ENCODE data around the gene RPS6KB2. TPM values are rescaled to one million over a fixed set of nuclear protein-coding genes. Genes with fewer than 3 reads are reported as not detected.
A peak's percentile ranks its signal among the peaks of the same experiment; 100 is the strongest.

Gene RPS6KB2
- total RNA-seq, 4 donors from 2014 or later, result 36.9 to 69.3 (median 47.1) TPM

DNA sequence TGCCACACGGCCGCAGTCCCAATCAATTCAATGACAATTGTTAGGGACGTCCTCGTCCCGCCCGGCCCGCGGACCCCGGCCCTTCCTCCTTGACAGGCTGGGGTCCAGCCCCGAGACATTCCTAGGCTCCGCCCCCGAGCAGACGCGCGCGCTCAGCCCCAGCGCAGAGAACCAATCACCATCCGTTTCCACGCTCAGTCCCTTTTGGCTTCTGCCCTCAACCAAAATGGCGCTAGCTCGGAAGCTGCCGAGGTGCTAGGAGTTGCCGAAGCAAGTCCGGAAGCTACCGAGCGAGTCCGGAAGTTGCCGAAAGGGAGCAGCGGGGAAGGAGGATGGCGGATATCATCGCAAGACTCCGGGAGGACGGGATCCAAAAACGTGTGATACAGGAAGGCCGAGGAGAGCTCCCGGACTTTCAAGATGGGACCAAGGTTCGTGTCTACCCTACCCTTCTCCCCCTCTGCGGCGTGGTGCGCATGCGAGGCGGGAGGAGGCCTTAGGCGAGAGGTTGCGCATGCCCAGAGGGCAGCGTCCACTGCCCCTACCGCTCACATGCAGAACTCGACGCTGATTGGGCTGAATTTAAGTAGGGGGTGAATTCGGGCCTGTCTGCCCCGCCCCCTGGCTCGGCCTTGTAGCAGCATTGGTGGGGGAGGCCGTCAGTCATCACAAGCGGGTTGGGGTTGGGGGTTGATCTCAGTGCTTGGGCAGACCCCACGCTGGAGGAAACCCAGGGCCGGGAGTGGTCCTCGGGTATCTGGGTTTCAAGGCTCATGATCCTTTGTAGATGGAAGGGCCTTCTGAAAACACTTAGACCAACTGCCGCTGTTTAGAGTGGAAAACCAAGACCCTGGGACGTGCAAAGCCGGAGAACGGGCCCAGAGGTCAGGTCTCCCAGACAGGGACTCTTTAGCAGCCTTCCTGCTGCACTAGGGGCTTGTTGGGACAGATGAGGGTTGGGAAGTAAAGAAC, 54.8 kb downstream of the RPS6KB2 start, which contains the start of gene AIP:
AIP (plus strand) TSS at position 200 of the 972 bp plus-strand sequence; CDS start at position 333, 133 bp downstream.
- TF ChIP-seq, protein P1, sequence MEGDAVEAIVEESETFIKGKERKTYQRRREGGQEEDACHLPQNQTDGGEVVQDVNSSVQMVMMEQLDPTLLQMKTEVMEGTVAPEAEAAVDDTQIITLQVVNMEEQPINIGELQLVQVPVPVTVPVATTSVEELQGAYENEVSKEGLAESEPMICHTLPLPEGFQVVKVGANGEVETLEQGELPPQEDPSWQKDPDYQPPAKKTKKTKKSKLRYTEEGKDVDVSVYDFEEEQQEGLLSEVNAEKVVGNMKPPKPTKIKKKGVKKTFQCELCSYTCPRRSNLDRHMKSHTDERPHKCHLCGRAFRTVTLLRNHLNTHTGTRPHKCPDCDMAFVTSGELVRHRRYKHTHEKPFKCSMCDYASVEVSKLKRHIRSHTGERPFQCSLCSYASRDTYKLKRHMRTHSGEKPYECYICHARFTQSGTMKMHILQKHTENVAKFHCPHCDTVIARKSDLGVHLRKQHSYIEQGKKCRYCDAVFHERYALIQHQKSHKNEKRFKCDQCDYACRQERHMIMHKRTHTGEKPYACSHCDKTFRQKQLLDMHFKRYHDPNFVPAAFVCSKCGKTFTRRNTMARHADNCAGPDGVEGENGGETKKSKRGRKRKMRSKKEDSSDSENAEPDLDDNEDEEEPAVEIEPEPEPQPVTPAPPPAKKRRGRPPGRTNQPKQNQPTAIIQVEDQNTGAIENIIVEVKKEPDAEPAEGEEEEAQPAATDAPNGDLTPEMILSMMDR (IDR thresholded peaks at IDR 0.05), result peak in 4 of 5 experiments; percentile 8 to 74 (median 42)
- peak; percentile 66 to 94 for TF ChIP-seq EP300 (IDR thresholded peaks at IDR 0.05)
- TF ChIP-seq POLR2A (IDR thresholded peaks at IDR 0.05), result peak; percentile 12 to 75
- 8 to 10% methylated on average over 54 to 60 of the region's 60 CpGs for WGBS, 2 donors

GRCh38 chr11:67483831-67484665, 55.8 kb downstream of the RPS6KB2 start:
- no peaks in the 10 kb centered on the region for H3K27me3 ChIP-seq
- no peaks in the 10 kb centered on the region for H3K9me3 ChIP-seq
- peaks cover 0 to 21% (median 9%) of the 10 kb centered on the region in 3 donors for H3K36me3 ChIP-seq
- WGBS, 2 donors, result 82 to 88% methylated on average over 16 of the region's 16 CpGs
- DNase-seq (ENCODE audit: low spot score in 2 of 2), result no peak
- peak overlapping the region in 3 of 4 donors; percentile 85 to 93 (median 92) for H3K27ac ChIP-seq
- TF ChIP-seq EP300 (IDR thresholded peaks at IDR 0.05), result no peak
- no peak for TF ChIP-seq POLR2A (IDR thresholded peaks at IDR 0.05)
- TF ChIP-seq, protein P1 (IDR thresholded peaks at IDR 0.05), result no peak
- H3K4me3 ChIP-seq, result peak overlapping the region; percentile 33 to 62 (median 54)
- peaks cover 0 to 41% (median 21%) of the 10 kb centered on the region in 4 donors for H3K4me1 ChIP-seq

More for the DNA sequence above, 54.8 kb downstream of the RPS6KB2 start, which contains the start of gene AIP:
- H3K4me3 ChIP-seq, result peak within 1 kb of the TSS; percentile 33 to 62 (median 54)
- peaks cover 0 to 15% (median 8%) of the 10 kb centered on the region in 3 donors for H3K36me3 ChIP-seq
- DNase-seq (ENCODE audit: low spot score in 2 of 2), result peak; percentile 95 to 98
- H3K27ac ChIP-seq, result peak within 1 kb of the TSS; percentile 85 to 93 (median 90)
- H3K27me3 ChIP-seq, result no peaks in the 10 kb centered on the region
- H3K4me1 ChIP-seq, result peaks cover 0 to 41% (median 21%) of the 10 kb centered on the region in 4 donors
- no peaks in the 10 kb centered on the region for H3K9me3 ChIP-seq

DNA sequence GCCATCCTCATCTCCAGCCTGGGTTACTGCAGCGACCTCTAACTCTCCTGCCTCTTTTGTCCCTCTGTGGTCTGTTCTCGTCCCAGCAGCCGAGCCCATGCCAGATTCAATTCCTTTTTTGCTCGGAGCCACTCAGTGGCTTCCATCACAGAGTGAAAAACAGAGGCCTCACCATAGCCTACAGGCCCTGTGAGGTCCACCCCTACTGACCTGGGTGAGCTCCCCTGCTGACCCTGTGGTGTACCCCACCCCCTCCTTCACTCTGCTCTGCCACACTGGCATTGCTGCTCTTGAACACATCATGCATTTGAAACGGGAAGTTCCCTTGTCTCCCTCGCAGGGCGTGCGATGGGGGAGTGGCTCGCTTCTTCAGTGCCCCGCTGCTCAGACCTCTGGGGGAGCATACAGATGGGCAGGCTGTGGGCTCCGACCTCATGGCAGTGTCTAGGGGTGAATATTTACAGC, 56.6 kb downstream of the RPS6KB2 start:
- no peak for DNase-seq (ENCODE audit: low spot score in 2 of 2)
- Histone ChIP-seq H3K4me1 (peaks cover 0 to 41% (median 21%) of the 10 kb centered on the region in 4 donors), H3K27ac (peak overlapping the region in 3 of 4 donors; percentile 85 to 93 (median 92)), H3K27me3 (no peaks in the 10 kb centered on the region), H3K36me3 (peaks cover 0 to 30% (median 9%) of the 10 kb centered on the region in 3 donors), H3K9me3 (no peaks in the 10 kb centered on the region), H3K4me3 (peak overlapping the region in 1 of 4 donors; percentile 18)
- 28 to 42% methylated on average over 11 of the region's 11 CpGs for WGBS, 2 donors
- no peak for TF ChIP-seq POLR2A (IDR thresholded peaks at IDR 0.05)
- no peak for TF ChIP-seq EP300 (IDR thresholded peaks at IDR 0.05)
- TF ChIP-seq, protein P1 (IDR thresholded peaks at IDR 0.05), result no peak

Small RNAs within 50 kb of the gene (small RNA-seq; reads per million reads assigned to genes)
- not detected for gene RNU6-1238P

Other genes with a start within 250 kb of the RPS6KB2 start
- gene GRK2, start 162.0 kb upstream of the RPS6KB2 start, total RNA-seq, result 100 to 1,000 TPM in 1 of 4 donors, 10 to 100 TPM in 3; 46.0 to 134 (median 65.4) TPM
- gene ANKRD13D, start 139.2 kb upstream of the RPS6KB2 start, total RNA-seq, result 100 to 1,000 TPM in 1 of 4 donors, 10 to 100 TPM in 3; 46.8 to 158 (median 69.5) TPM
- 10 to 100 TPM; 28.5 to 51.6 (median 43.1) TPM for gene SSH3, start 125.0 kb upstream of the RPS6KB2 start, total RNA-seq
- gene POLD4, start 74.9 kb upstream of the RPS6KB2 start, total RNA-seq, result 100 to 1,000 TPM in 1 of 4 donors, 10 to 100 TPM in 3; 70.8 to 154 (median 88.5) TPM
- 10 to 100 TPM in 1 of 4 donors, 1 to 10 TPM in 3; 3.7 to 23.1 (median 5.9) TPM for gene CLCF1, start 54.9 kb upstream of the RPS6KB2 start, total RNA-seq
- gene RAD9A, start 36.5 kb upstream of the RPS6KB2 start, total RNA-seq, result 10 to 100 TPM; 22.7 to 39.0 (median 36.4) TPM
- gene PPP1CA, start 26.6 kb upstream of the RPS6KB2 start, total RNA-seq, result 10 to 100 TPM; 50.6 to 97.8 (median 72.7) TPM
- 1 to 10 TPM; 1.5 to 4.5 (median 2.2) TPM for gene TBC1D10C, start 24.4 kb upstream of the RPS6KB2 start, total RNA-seq
- gene CARNS1, start 12.8 kb upstream of the RPS6KB2 start, total RNA-seq, result 1 to 10 TPM; 1.8 to 5.9 (median 4.3) TPM
- 10 to 100 TPM in 3 of 4 donors, 1 to 10 TPM in 1; 6.9 to 18.0 (median 12.8) TPM for gene PTPRCAP, start 9.2 kb downstream of the RPS6KB2 start, total RNA-seq
- 10 to 100 TPM; 60.9 to 95.1 (median 77.1) TPM for gene CORO1B, start 15.0 kb downstream of the RPS6KB2 start, total RNA-seq
- not detected for gene GPR152, start 24.2 kb downstream of the RPS6KB2 start, total RNA-seq
- gene CABP4, start 26.9 kb downstream of the RPS6KB2 start, total RNA-seq, result 1 to 10 TPM in 3 of 4 donors, under 1 TPM in 1; 0.21 to 5.7 (median 3.6) TPM
- 100 to 1,000 TPM in 2 of 4 donors, 10 to 100 TPM in 2; 49.2 to 184 (median 96.6) TPM for gene TMEM134, start 40.8 kb downstream of the RPS6KB2 start, total RNA-seq
- 100 to 1,000 TPM in 2 of 4 donors, 10 to 100 TPM in 2; 88.2 to 117 (median 96.0) TPM for gene AIP, start 54.5 kb downstream of the RPS6KB2 start, total RNA-seq
- gene PITPNM1, start 76.9 kb downstream of the RPS6KB2 start, total RNA-seq, result 10 to 100 TPM; 22.8 to 69.6 (median 38.6) TPM
- 10 to 100 TPM; 75.4 to 90.8 (median 80.6) TPM for gene CDK2AP2, start 79.7 kb downstream of the RPS6KB2 start, total RNA-seq
- not detected for gene CABP2, start 95.0 kb downstream of the RPS6KB2 start, total RNA-seq
- 1,000 to 10,000 TPM in 1 of 4 donors, 100 to 1,000 TPM in 3; 631 to 1,055 (median 774) TPM for gene GSTP1, start 155.3 kb downstream of the RPS6KB2 start, total RNA-seq
- gene NDUFV1, start 178.4 kb downstream of the RPS6KB2 start, total RNA-seq, result 100 to 1,000 TPM; 282 to 357 (median 323) TPM
- gene NUDT8, start 201.4 kb downstream of the RPS6KB2 start, total RNA-seq, result 10 to 100 TPM; 11.0 to 21.3 (median 20.0) TPM
- gene TBX10, start 211.3 kb downstream of the RPS6KB2 start, total RNA-seq, result not detected
- under 1 TPM in 1 of 4 donors, not detected in 3; 0.44 TPM for gene ACY3, start 222.2 kb downstream of the RPS6KB2 start, total RNA-seq
- not detected for gene ALDH3B2, start 246.1 kb downstream of the RPS6KB2 start, total RNA-seq